Lung (tissue), 12 donors: Measurements from ENCODE around the gene ASPSCR1. TPM values are rescaled to one million over a fixed set of nuclear protein-coding genes. Genes with fewer than 3 reads are reported as not detected.

ENCODE experiments used
- ATAC-seq: fragments of 200-7000 bp; cut with Tn5 transposase; one replicate; pipeline ENCODE4 v1.9.1; 2020; ENCODE audit warnings: moderate number of reproducible peaks; ENCODE audit not compliant: insufficient read depth, low FRiP score
- DNase-seq, 3 donors: peaks; one replicate each; pipeline ENCODE4 v3.0.0-alpha.2; 2013 to 2017
- H3K27ac ChIP-seq, 2 donors: one replicate each; pipeline ENCODE4 v1.5.1; 2013; ENCODE audit warnings: mild to moderate bottlenecking in 2 of 2, moderate library complexity in 2 of 2, control low read depth in 1 of 2, inconsistent platforms in 1 of 2, low read depth in 1 of 2, low read length in 1 of 2
- H3K27me3 ChIP-seq, 3 donors: one replicate each; pipeline ENCODE4 v1.5.1; 2013; ENCODE audit warnings: low read length in 2 of 3; ENCODE audit not compliant: control insufficient read depth in 3 of 3, insufficient read depth in 3 of 3
- H3K36me3 ChIP-seq, 4 donors: one replicate each; pipeline ENCODE4 v1.5.1; 2013; ENCODE audit warnings: low read length in 4 of 4, mild to moderate bottlenecking in 1 of 4, moderate library complexity in 1 of 4; ENCODE audit not compliant: control insufficient read depth in 4 of 4, insufficient read depth in 4 of 4
- H3K4me1 ChIP-seq, 5 donors: one replicate each; pipeline ENCODE4 v1.5.1; 2013; ENCODE audit warnings: low read length in 5 of 5, mild to moderate bottlenecking in 2 of 5, moderate library complexity in 1 of 5; ENCODE audit not compliant: control insufficient read depth in 5 of 5, insufficient read depth in 5 of 5
- H3K4me3 ChIP-seq: one replicate; pipeline ENCODE4 v1.5.1; 2013; ENCODE audit warnings: mild to moderate bottlenecking, control low read depth, moderate library complexity
- H3K9ac ChIP-seq, 2 donors: one replicate each; pipeline ENCODE4 v1.5.1; 2013; ENCODE audit warnings: low read length in 2 of 2, control low read depth in 1 of 2; ENCODE audit not compliant: insufficient read depth in 1 of 2
- H3K9me3 ChIP-seq, 4 donors: one replicate each; pipeline ENCODE4 v1.5.1; 2013; ENCODE audit warnings: low read length in 3 of 4, mild to moderate bottlenecking in 1 of 4, moderate library complexity in 1 of 4; ENCODE audit not compliant: control insufficient read depth in 4 of 4, insufficient read depth in 3 of 4
- CTCF ChIP-seq: IDR thresholded peaks from 2 replicates; pipeline ENCODE4 v1.5.1; 2012; ENCODE audit warnings: mild to moderate bottlenecking; ENCODE audit errors: control extremely low read depth, extremely low read depth
- WGBS, 2 donors: extraction: QIAGEN DNeasy Blood & Tissue Kit; methylation state at CpG; one replicate each; pipeline ENCODE4 v1.1.7; 2013; 5-methylcytosine and 5-hydroxymethylcytosine counted together
- polyA plus RNA-seq, 2 donors: library from polyadenylated mRNA; stranded (reverse); fragments of 200-250 nt; gene quantifications; one replicate each; pipeline ENCODE4 v1.2.1, GENCODE V29; 2013
- total RNA-seq, 2 donors: library from RNA; depleted of rRNA in 1 of 2; stranded (reverse); fragments of >200 nt in 1 of 2; gene quantifications; one replicate each; pipeline ENCODE4 v1.2.1, GENCODE V29; 2014 to 2021
- donor health status: control.
- donor health status: control.
- donor health status: Bipolar disorder and iron deficiency.
- donor health status: healthy.
- donor health status: DM: yes; HTN: yes; CAD: no.

ASPSCR1 gene
- total and polyA plus RNA-seq, 4 donors, result 22.9 to 68.6 (median 42.4) TPM

DNA sequence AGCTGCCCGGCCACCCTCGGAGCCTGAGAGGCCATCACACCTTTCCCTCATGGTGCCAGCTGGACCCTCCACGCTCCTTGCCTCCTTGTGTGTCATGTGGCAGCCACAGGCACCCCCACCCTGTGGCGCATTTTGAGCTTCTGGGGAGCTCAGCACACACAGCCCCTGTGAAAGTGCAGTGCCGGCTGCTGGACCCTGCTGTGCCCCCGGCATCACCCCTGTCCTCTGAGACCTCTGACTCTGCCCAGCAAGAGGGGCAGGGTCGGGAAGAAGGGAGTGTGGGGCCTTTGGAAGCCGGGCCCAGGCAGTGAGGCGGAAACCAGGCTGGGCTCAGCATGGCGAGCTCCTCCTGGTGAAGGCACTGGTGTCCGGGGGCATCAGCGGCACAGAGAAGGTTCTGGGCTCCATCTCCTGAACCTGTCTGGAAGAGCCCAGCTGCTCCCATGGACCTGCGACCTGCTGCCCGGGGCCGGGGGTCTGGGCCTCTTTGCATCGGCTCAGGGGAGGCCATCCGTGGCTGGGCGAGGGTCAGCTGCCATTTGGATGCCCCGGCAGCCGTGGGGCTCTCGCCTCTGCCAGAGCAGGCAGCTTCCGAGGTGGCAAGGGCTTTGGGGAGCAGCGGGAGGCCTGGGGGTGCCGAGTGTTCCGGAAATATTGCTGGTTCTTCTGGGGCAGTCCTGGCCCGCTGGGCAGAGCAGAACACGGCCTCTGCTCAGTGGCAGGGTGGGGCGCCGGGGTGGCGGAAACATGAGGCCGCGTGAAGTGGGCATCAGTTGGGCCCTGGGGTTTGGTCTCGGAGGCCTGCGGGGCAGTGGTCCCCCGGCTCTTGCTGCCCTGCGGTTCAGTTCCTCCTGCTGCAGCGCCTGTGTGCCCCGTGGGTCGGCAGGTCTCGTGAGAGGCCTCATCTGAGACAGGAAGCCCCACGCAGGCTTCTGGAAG is 27.4 kb downstream of the ASPSCR1 start:
- DNase-seq, result no peak
- 85 to 89% methylated on average over 40 to 41 of the region's 41 CpGs for WGBS, 2 donors
- no peaks in the 10 kb centered on the region for H3K27me3 ChIP-seq
- H3K4me1 ChIP-seq, result peaks cover 3 to 36% (median 8%) of the 10 kb centered on the region in 5 donors
- ATAC-seq, result no peak
- no peak for TF ChIP-seq CTCF
- H3K9me3 ChIP-seq, result no peaks in the 10 kb centered on the region
- no peak overlapping the region for H3K27ac ChIP-seq
- H3K4me3 ChIP-seq, result no peak overlapping the region
- H3K9ac ChIP-seq, result no peak overlapping the region
- H3K36me3 ChIP-seq, result peaks cover 0 to 8% (median 0%) of the 10 kb centered on the region in 4 donors

DNA sequence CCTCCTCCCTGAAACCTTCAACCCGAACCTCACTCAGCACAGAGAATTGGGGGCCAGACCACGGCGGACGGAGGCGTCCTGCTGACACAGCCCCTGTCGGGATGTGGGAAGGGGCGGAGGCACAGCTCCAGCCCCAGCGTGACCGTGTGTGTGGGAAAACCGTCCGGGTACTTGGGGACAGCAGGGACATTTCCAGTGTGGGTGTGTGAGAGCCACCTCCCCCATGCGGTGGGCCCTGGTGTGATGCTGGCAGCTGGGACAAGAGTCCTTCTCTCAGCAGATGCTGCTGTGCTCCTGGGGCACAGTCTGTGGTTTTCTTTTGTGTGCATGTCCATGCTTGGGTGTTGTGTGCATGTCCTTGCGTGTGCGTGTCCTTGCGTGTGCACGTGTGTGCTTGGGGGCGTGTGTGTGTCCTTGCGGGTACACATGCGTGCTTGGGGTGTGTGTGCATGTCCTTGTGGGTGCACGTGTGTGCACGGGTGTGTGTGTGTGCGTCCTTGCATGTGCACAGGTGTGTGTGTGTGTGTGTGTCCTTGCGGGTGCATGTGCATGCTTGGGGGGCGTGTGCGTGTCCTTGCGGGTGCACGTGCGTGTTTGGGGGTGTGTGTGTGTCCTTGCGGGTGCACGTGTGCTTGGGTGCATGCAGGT is 28.4 kb downstream of the ASPSCR1 start:
- Histone ChIP-seq H3K27ac (no peak overlapping the region), H3K9ac (no peak overlapping the region), H3K27me3 (no peaks in the 10 kb centered on the region), H3K4me1 (peaks cover 3 to 26% (median 8%) of the 10 kb centered on the region in 5 donors), H3K9me3 (no peaks in the 10 kb centered on the region), H3K4me3 (no peak overlapping the region), H3K36me3 (peaks cover 0 to 11% (median 0%) of the 10 kb centered on the region in 4 donors)
- no peak for TF ChIP-seq CTCF
- DNase-seq, result no peak
- ATAC-seq, result no peak
- 86 to 88% methylated on average over 30 of the region's 30 CpGs for WGBS, 2 donors

DNA sequence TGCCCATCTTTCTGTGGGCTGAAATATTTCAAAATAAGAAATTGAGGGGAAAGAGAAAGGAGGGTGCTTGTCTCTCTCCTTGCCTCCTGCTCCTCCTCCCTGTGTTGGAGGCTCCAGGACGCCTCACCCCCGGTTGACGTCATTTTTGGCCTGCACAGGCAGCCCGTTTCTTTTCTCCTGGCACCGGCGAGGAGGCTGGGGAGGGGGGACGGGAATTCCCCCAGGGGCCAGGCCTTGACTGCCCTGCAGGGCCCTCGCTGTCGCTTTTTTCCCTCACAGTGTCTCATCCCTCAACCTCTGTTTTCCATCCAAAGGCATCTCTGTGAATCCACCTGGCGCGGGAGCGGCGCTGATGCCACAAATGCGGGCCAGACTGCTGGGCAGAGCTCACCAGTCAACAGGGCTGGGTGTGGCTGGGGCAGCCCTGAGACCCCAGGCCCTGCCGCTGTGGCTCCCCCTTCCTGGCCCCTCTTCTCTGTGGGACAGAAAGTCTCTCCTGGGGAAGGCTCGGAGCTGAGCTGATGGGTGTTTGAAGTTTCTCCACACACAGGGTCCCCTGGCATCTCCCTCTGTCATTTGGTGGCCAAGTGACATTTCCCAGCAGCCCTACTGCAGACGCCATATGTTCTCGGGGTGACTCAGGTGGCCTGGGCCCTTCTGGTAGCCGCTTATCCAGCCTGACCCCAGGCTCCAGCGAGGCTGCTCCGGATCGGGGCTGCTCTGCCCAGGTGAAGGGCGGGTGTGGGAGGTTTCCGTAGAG is 29.2 kb downstream of the ASPSCR1 start:
- H3K27me3 ChIP-seq, result no peaks in the 10 kb centered on the region
- WGBS, 2 donors, result 80 to 93% methylated on average over 19 to 24 of the region's 24 CpGs

More for the DNA sequence above, 29.2 kb downstream of the ASPSCR1 start:
- H3K4me1 ChIP-seq, result peaks cover 3 to 20% (median 8%) of the 10 kb centered on the region in 5 donors
- H3K9me3 ChIP-seq, result no peaks in the 10 kb centered on the region
- DNase-seq, result peak; percentile 64 to 72 (median 66)
- no peak overlapping the region for H3K27ac ChIP-seq
- TF ChIP-seq CTCF, result no peak
- H3K4me3 ChIP-seq, result no peak overlapping the region
- no peak overlapping the region for H3K9ac ChIP-seq
- H3K36me3 ChIP-seq, result peaks cover 0 to 17% (median 0%) of the 10 kb centered on the region in 4 donors
- ATAC-seq, result no peak
